BLaER1 treated with 17β-estradiol and CSF1 and Interleukin-3, amounts not matched to agents 10 nM and 100 nM (cell line): ENCODE data around the gene CFAP46.
"Not testable (repeated sequence)": the region's sequence is repeated elsewhere in the genome, so short reads cannot be mapped to it uniquely, and the experiment has no call there.

ENCODE experiments used
- H3K27ac ChIP-seq, 11 experiments: shearing (Covaris generic); formaldehyde crosslinking; 2 replicates each; pipeline ENCODE4 v1.8.1; 2022
- H3K27me3 ChIP-seq, 11 experiments: shearing (Covaris generic); formaldehyde crosslinking; 2 replicates each; pipeline ENCODE4 v1.8.1; 2022
- H3K36me3 ChIP-seq, 11 experiments: shearing (Covaris generic); formaldehyde crosslinking; 2 replicates each; pipeline ENCODE4 v1.8.1; 2022
- H3K4me1 ChIP-seq, 10 experiments: shearing (Covaris generic); formaldehyde crosslinking; 2 replicates each; pipeline ENCODE4 v1.8.1; 2022
- H3K4me2 ChIP-seq, 11 experiments: shearing (Covaris generic); formaldehyde crosslinking; 2 replicates each; pipeline ENCODE4 v1.8.1; 2022
- H3K4me3 ChIP-seq, 10 experiments: shearing (Covaris generic); formaldehyde crosslinking; 2 replicates each; pipeline ENCODE4 v1.8.1; 2022
- H3K9ac ChIP-seq, 11 experiments: shearing (Covaris generic); formaldehyde crosslinking; 2 replicates each; pipeline ENCODE4 v1.8.1; 2022
- H3K9me3 ChIP-seq, 11 experiments: shearing (Covaris generic); formaldehyde crosslinking; replicated peaks in 1 of 11; 2 replicates each; pipeline ENCODE4 v1.8.1; 2022
- H4K20me1 ChIP-seq, 11 experiments: shearing (Covaris generic); formaldehyde crosslinking; 2 replicates each; pipeline ENCODE4 v1.8.1; 2022
- Cebpa-rat ChIP-seq, 11 experiments: shearing (Covaris generic); IDR thresholded peaks; 2 replicates each; pipeline ENCODE4 v1.8.1; 2022

The CFAP46 gene

GRCh38 chr10:132937861-132938260 is 4.5 kb downstream of the CFAP46 start:
- H3K9me3 ChIP-seq: no peaks in the 10 kb centered on the region
- no peak overlapping the region for H3K4me3 ChIP-seq
- peaks cover 0 to 24% (median 7%) of the 10 kb centered on the region in 11 experiments; a peak in 10 of 22 replicates for H4K20me1 ChIP-seq
- no peak overlapping the region for H3K27ac ChIP-seq
- peaks cover 22 to 48% (median 40%) of the 10 kb centered on the region in 11 experiments for H3K27me3 ChIP-seq
- peaks cover 15 to 61% (median 47%) of the 10 kb centered on the region in 10 experiments for H3K4me1 ChIP-seq
- H3K36me3 ChIP-seq: no peaks in the 10 kb centered on the region
- no peak for TF ChIP-seq Cebpa-rat (IDR thresholded peaks at IDR 0.05)
- H3K4me2 ChIP-seq: peak overlapping the region in 8 of 11 experiments; percentile 64 to 88 (median 80); a peak in 11 of 22 replicates
- peak overlapping the region in 1 of 11 experiments; percentile 25; a peak in 1 of 22 replicates for H3K9ac ChIP-seq

GRCh38 chr10:132934953-132935352 is 7.4 kb downstream of the CFAP46 start:
- no peak for TF ChIP-seq Cebpa-rat (IDR thresholded peaks at IDR 0.05)
- Histone ChIP-seq H3K27me3 (peaks cover 0 to 22% (median 16%) of the 10 kb centered on the region in 11 experiments; a peak in 15 of 22 replicates), H3K9me3 (no peaks in the 10 kb centered on the region), H3K4me2 (no peak overlapping the region), H3K36me3 (no peaks in the 10 kb centered on the region), H3K27ac (no peak overlapping the region), H3K4me1 (peaks cover 22 to 40% (median 27%) of the 10 kb centered on the region in 10 experiments; a peak in 19 of 20 replicates), H4K20me1 (peaks cover 0 to 7% (median 0%) of the 10 kb centered on the region in 11 experiments; a peak in 7 of 22 replicates), H3K4me3 (no peak overlapping the region), H3K9ac (no peak overlapping the region)

- H3K9ac ChIP-seq: peak overlapping the region in 1 of 11 experiments; percentile 78; a peak in 2 of 22 replicates
- H3K27ac ChIP-seq: no peak overlapping the region
- no peak overlapping the region for H3K4me3 ChIP-seq
- H3K36me3 ChIP-seq: no peaks in the 10 kb centered on the region
- no peak overlapping the region; a peak in 3 of 22 replicates for H3K4me2 ChIP-seq
- H4K20me1 ChIP-seq: peaks cover 0 to 6% (median 0%) of the 10 kb centered on the region in 11 experiments; a peak in 3 of 22 replicates
- no peak for TF ChIP-seq Cebpa-rat (IDR thresholded peaks at IDR 0.05)
- H3K9me3 ChIP-seq: no peaks in the 10 kb centered on the region
- H3K4me1 ChIP-seq: peaks cover 8 to 39% (median 24%) of the 10 kb centered on the region in 10 experiments; a peak in 18 of 20 replicates
- H3K27me3 ChIP-seq: peaks cover 0 to 16% (median 12%) of the 10 kb centered on the region in 11 experiments; a peak in 15 of 22 replicates
Measured at GRCh38 chr10:132933308-132934042, 8.9 kb downstream of the CFAP46 start.

GRCh38 chr10:132932461-132933307 is 9.7 kb downstream of the CFAP46 start:
- Histone ChIP-seq H3K4me2 (peak overlapping the region in 3 of 11 experiments; percentile 21 to 48 (median 30); a peak in 4 of 22 replicates), H3K4me1 (peaks cover 0 to 36% (median 17%) of the 10 kb centered on the region in 10 experiments; a peak in 17 of 20 replicates), H3K4me3 (no peak overlapping the region), H3K9ac (peak overlapping the region; percentile 53 to 83 (median 69); a peak in 18 of 22 replicates), H3K36me3 (no peaks in the 10 kb centered on the region), H3K9me3 (no peaks in the 10 kb centered on the region), H3K27ac (peak overlapping the region; percentile 57 to 83 (median 71); a peak in 12 of 22 replicates), H4K20me1 (peaks cover 0 to 6% (median 0%) of the 10 kb centered on the region in 11 experiments; a peak in 3 of 22 replicates), H3K27me3 (peaks cover 0 to 9% (median 5%) of the 10 kb centered on the region in 11 experiments; a peak in 12 of 22 replicates)
- no peak for TF ChIP-seq Cebpa-rat (IDR thresholded peaks at IDR 0.05)

- H3K36me3 ChIP-seq, H4K20me1 ChIP-seq, H3K9me3 ChIP-seq, H3K4me3 ChIP-seq, H3K27me3 ChIP-seq: not testable (repeated sequence)
- Histone ChIP-seq H3K4me1 (peaks cover 0 to 36% (median 14%) of the 10 kb centered on the region in 10 experiments; a peak in 13 of 20 replicates), H3K4me2 (peak overlapping the region in 3 of 11 experiments; percentile 21 to 48 (median 30); a peak in 5 of 22 replicates), H3K9ac (peak overlapping the region; percentile 53 to 83 (median 69)), H3K27ac (peak overlapping the region; percentile 57 to 83 (median 71); a peak in 21 of 22 replicates)
Measured at GRCh38 chr10:132931258-132932250, 10.8 kb downstream of the CFAP46 start.

- Histone ChIP-seq H3K27ac (peak overlapping the region in 5 of 11 experiments; percentile 63 to 83 (median 74); a peak in 8 of 22 replicates), H3K4me1 (peaks cover 0 to 36% (median 14%) of the 10 kb centered on the region in 10 experiments; a peak in 13 of 20 replicates), H3K9ac (peak overlapping the region in 6 of 11 experiments; percentile 44 to 83 (median 70); a peak in 9 of 22 replicates), H3K27me3 (0 out of 22 replicates have a peak, but pooled peaks cover 0 to 11% (median 0%) of the 10 kb centered on the region in 11 experiments)
- H3K4me2 ChIP-seq, H3K4me3 ChIP-seq, H3K36me3 ChIP-seq, H3K9me3 ChIP-seq, H4K20me1 ChIP-seq: not testable (repeated sequence)
Measured at GRCh38 chr10:132930701-132931100, 11.7 kb downstream of the CFAP46 start.

- Histone ChIP-seq H3K27me3 (0 out of 22 replicates have a peak, but pooled peaks cover 0 to 12% (median 0%) of the 10 kb centered on the region in 11 experiments), H4K20me1 (peaks cover 0 to 6% (median 0%) of the 10 kb centered on the region in 11 experiments; a peak in 4 of 22 replicates), H3K9me3 (no peaks in the 10 kb centered on the region), H3K4me2 (peak overlapping the region in 9 of 11 experiments; percentile 10 to 85 (median 29); a peak in 11 of 22 replicates), H3K4me3 (no peak overlapping the region), H3K27ac (peak overlapping the region in 8 of 11 experiments; percentile 1 to 83 (median 43); a peak in 8 of 22 replicates), H3K36me3 (no peaks in the 10 kb centered on the region), H3K9ac (peak overlapping the region in 10 of 11 experiments; percentile 29 to 83 (median 44); a peak in 14 of 22 replicates), H3K4me1 (peaks cover 0 to 36% (median 14%) of the 10 kb centered on the region in 10 experiments; a peak in 13 of 20 replicates)
- no peak for TF ChIP-seq Cebpa-rat (IDR thresholded peaks at IDR 0.05)
Measured at GRCh38 chr10:132929953-132930548, 12.3 kb downstream of the CFAP46 start.
